Mesothelial cell of epicardium (in vitro differentiated cells): ENCODE results near the gene UGT1A8. TPM values are rescaled to one million over a fixed set of nuclear protein-coding genes. Genes with fewer than 3 reads are reported as not detected.

Experiments used
- DNase-seq, 2 experiments: peaks; one replicate each; pipeline ENCODE4 v3.0.0; 2021; ENCODE audit warnings: low spot score in 2 of 2; ENCODE audit not compliant: unreplicated experiment in 2 of 2
- H3K27ac Mint-ChIP-seq: 2 replicates; pipeline ENCODE4 v1.8.0; 2021; ENCODE audit warnings: mixed read lengths
- H3K27me3 Mint-ChIP-seq: 2 replicates; pipeline ENCODE4 v1.8.0; 2021; ENCODE audit warnings: low read depth, mixed read lengths
- H3K36me3 Mint-ChIP-seq: 2 replicates; pipeline ENCODE4 v1.8.0; 2021; ENCODE audit warnings: mixed read lengths
- H3K4me1 Mint-ChIP-seq: 2 replicates; pipeline ENCODE4 v1.8.0; 2021; ENCODE audit warnings: mixed read lengths
- H3K4me3 Mint-ChIP-seq: 2 replicates; pipeline ENCODE4 v1.8.0; 2021; ENCODE audit warnings: mild to moderate bottlenecking, moderate library complexity, mixed read lengths
- H3K9me3 Mint-ChIP-seq: 2 replicates; pipeline ENCODE4 v1.8.0; 2021; ENCODE audit warnings: mixed read lengths
- total RNA-seq: library from RNA; stranded (reverse); gene quantifications from 3 replicates; pipeline ENCODE4 v1.2.1, GENCODE V29; 2021
- TF ChIP-seq, protein P1 (sequence below): fragments of 200-600 bp; sonication (generic); IDR thresholded peaks from one replicate; pipeline ENCODE4 v1.5.0; 2021; ENCODE audit warnings: antibody characterized with exemption; ENCODE audit not compliant: unreplicated experiment

Gene UGT1A8
- total RNA-seq, 1 donor from 2014 or later, result not detected

DNA sequence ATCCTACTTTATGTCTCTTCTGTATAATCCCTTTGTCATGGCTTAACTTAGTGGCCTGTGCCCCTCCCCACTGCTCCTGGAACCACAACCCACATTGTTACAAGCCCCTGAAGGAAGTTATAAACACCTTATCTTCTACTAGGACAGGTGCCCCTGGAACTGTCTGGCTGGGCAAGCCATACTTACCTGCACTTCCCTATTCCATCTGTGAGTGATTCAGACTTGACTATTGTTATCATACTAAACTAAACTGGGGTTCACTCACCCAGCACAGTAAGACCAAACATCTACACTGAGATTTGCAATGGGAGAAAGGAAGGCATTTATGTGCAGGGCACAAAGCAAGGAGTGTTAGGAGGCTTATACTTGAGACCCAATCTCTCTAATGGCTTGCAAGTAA lies 71.6 kb downstream of the UGT1A8 start:
- TF ChIP-seq, protein P1, sequence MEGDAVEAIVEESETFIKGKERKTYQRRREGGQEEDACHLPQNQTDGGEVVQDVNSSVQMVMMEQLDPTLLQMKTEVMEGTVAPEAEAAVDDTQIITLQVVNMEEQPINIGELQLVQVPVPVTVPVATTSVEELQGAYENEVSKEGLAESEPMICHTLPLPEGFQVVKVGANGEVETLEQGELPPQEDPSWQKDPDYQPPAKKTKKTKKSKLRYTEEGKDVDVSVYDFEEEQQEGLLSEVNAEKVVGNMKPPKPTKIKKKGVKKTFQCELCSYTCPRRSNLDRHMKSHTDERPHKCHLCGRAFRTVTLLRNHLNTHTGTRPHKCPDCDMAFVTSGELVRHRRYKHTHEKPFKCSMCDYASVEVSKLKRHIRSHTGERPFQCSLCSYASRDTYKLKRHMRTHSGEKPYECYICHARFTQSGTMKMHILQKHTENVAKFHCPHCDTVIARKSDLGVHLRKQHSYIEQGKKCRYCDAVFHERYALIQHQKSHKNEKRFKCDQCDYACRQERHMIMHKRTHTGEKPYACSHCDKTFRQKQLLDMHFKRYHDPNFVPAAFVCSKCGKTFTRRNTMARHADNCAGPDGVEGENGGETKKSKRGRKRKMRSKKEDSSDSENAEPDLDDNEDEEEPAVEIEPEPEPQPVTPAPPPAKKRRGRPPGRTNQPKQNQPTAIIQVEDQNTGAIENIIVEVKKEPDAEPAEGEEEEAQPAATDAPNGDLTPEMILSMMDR, result no peak
- DNase-seq, result no peak
- Mint-ChIP-seq H3K27ac (no peak overlapping the region), H3K36me3 (no peaks in the 10 kb centered on the region), H3K9me3 (peaks cover 4% of the 10 kb centered on the region), H3K4me3 (no peak overlapping the region), H3K27me3 (peaks cover 15% of the 10 kb centered on the region), H3K4me1 (peaks cover 2% of the 10 kb centered on the region)

DNA sequence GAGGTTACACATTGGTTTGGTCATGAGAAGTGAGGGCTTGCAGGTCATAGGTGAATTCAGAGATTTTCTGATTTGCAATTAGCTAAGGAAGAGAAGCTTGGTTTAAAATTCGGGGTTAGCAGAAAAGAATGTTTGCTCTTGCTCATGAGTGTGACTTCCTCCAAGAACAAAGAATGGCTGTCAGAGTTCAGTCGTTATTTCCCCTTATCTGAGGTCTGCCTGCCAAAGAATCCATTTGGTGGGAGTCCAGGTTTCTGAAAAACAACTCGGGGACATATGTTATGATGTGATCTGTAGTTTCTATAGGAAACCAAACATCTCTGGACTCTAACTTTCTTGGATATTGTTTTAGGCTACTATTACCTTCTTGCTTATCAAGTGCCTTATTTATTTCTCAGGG lies 72.1 kb downstream of the UGT1A8 start:
- peaks cover 4% of the 10 kb centered on the region for H3K9me3 Mint-ChIP-seq
- no peak overlapping the region for H3K4me3 Mint-ChIP-seq
- peaks cover 2% of the 10 kb centered on the region for H3K4me1 Mint-ChIP-seq
- TF ChIP-seq, protein P1, result no peak
- H3K36me3 Mint-ChIP-seq, result no peaks in the 10 kb centered on the region
- H3K27ac Mint-ChIP-seq, result no peak overlapping the region
- no peak for DNase-seq
- H3K27me3 Mint-ChIP-seq, result peaks cover 15% of the 10 kb centered on the region

DNA sequence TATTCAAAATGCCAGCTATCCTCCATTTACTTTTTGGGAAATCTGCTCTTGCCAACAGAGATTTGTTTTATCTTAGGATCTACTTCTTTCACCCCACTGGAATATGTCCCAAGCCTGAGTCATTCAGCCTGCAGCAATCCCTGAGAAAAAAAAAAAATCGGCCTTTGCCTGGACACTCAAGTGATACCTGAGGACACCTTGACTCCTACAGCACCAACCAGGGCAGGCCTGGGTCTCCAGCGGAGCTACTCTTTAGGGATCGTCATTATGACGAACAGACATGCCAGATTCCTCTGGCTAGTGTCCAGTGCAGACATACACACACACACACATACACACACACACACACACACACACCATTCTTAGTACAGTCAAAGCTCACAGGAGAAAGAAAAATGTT lies 73.0 kb downstream of the UGT1A8 start:
- Mint-ChIP-seq H3K9me3 (peaks cover 4% of the 10 kb centered on the region), H3K36me3 (no peaks in the 10 kb centered on the region), H3K27ac (no peak overlapping the region), H3K27me3 (peaks cover 9% of the 10 kb centered on the region), H3K4me1 (peaks cover 2% of the 10 kb centered on the region), H3K4me3 (no peak overlapping the region)
- TF ChIP-seq, protein P1, result no peak
- DNase-seq, result no peak

DNA sequence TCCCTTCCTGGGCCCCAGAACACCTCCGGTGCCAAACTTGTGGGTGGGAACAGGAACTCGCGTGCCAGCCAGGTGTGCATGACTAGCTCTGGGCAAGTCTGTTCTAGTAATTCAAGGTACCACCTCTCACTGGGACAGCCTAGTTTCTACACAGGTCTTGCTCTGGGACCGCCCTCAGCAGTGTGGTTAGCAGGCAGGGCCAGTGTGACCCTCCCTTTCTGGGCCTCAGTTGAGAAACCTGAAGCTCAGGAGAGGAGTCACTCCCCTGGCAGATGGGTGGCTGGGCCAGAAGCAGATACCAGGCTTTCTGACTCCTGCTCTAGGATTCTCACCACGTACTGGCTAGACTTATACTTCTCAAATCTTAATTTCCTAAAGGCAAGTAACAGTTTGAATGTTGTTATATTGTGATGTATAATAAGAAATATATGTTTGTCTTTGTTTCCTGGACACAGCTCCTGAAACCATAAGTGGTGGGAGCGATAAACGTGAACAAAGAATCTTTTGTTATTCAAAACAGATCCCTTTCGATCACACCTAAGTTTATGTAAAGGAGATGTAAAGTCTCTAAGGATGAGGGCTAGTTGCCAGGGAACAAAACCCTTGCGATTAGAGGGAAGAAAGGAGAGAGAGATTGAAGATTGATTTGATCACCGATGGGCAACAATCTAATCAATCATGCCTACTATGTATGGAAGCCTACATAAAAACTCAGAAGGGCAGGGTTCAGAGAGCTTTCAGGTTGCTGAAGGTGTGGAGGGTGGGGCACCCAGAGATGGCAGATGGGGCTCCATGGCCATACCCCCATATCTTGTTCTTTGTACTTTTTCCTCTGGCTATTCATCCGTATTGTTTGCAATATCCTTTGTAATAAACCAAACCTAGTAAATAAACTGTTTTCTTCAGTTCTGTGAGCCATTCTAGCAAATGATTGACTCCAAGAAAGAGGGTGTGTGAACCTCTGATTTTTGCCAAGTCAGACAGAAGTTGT lies 74.3 kb downstream of the UGT1A8 start:
- no peak for DNase-seq
- Mint-ChIP-seq H3K4me1 (peaks cover 2% of the 10 kb centered on the region), H3K27ac (no peak overlapping the region), H3K9me3 (peaks cover 4% of the 10 kb centered on the region), H3K27me3 (peaks cover 9% of the 10 kb centered on the region), H3K36me3 (no peaks in the 10 kb centered on the region), H3K4me3 (no peak overlapping the region)
- TF ChIP-seq, protein P1, result no peak

DNA sequence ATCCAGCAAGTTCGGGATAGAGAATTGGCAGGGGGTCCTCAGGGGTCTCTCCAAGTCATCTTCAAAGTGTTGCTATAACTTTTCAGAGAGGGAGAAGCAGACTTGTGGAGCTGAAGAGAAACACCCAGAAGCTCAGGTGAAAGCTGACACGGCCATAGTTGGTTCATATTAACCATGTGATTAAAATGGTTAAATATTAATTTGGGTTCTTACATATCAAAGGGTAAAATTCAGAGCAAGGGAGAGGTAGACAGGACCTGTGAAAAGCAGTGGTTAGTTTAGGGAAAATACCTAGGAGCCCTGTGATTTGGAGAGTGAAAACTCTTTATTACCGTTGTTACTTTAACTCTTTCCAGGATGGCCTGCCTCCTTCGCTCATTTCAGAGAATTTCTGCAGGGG lies 75.2 kb downstream of the UGT1A8 start, which contains the start of gene UGT1A6:
Gene UGT1A6 (plus strand): TSS at position 243 of the 400 bp plus-strand sequence. CDS start 115 bp downstream, at position 358.
- TF ChIP-seq, protein P1, result no peak
- peaks cover 4% of the 10 kb centered on the region for H3K9me3 Mint-ChIP-seq
- peaks cover 2% of the 10 kb centered on the region for H3K4me1 Mint-ChIP-seq
- H3K27ac Mint-ChIP-seq, result no peak within 1 kb of the TSS
- DNase-seq, result no peak
- peaks cover 9% of the 10 kb centered on the region for H3K27me3 Mint-ChIP-seq
- H3K36me3 Mint-ChIP-seq, result no peaks in the 10 kb centered on the region
- no peak within 1 kb of the TSS for H3K4me3 Mint-ChIP-seq
